AG10803 (cell line): Measurements from ENCODE around the gene EHBP1L1.

ENCODE experiments used
- DNase-seq: peaks from one replicate; pipeline ENCODE4 v3.0.0; 2010; ENCODE audit warnings: low read depth
- H3K4me3 ChIP-seq: 2 replicates; pipeline ENCODE4 v1.5.1; 2011; ENCODE audit warnings: mild to moderate bottlenecking, low read length, control low read depth
- TF ChIP-seq, protein P1 (sequence below): conservative IDR thresholded peaks from 2 replicates; pipeline ENCODE4 v1.5.1; 2011; ENCODE audit warnings: mild to moderate bottlenecking, low read length, control low read depth, inconsistent platforms

The EHBP1L1 gene

DNA sequence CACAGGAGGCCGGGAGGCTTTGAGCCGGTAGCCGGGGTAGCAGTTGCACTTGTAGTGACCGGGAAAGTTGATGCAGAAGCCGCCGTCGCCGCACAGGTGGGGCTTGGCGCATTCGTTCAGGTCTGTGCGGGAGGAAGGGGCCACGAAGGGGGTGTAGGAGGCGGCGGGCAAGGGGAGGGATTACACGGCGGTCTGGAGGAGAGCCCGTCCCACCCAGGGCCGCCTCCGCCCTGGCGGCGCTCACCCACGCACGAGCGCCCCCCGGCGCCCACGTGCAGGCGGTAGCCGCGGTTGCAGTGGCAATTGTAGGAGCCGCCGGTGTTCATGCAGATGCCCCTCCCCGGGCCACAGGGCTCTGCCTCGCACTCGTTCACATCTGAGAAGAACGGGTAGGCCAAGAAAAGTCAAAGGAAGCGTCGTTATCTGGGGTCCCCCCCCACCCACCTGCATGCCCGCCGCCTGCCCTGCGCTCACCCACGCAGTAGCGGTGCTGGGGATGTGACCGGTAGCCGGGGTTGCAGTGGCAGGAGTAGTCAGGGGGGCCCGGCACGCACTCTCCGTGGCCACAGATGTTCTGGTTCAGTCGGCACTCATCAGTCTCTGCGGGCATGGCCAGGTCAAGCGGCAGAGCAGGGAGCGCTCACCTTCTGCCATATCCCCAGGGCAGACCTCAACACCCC lies 28.3 kb upstream of the EHBP1L1 start:
- H3K4me3 ChIP-seq, result no peak overlapping the region
- TF ChIP-seq, protein P1, sequence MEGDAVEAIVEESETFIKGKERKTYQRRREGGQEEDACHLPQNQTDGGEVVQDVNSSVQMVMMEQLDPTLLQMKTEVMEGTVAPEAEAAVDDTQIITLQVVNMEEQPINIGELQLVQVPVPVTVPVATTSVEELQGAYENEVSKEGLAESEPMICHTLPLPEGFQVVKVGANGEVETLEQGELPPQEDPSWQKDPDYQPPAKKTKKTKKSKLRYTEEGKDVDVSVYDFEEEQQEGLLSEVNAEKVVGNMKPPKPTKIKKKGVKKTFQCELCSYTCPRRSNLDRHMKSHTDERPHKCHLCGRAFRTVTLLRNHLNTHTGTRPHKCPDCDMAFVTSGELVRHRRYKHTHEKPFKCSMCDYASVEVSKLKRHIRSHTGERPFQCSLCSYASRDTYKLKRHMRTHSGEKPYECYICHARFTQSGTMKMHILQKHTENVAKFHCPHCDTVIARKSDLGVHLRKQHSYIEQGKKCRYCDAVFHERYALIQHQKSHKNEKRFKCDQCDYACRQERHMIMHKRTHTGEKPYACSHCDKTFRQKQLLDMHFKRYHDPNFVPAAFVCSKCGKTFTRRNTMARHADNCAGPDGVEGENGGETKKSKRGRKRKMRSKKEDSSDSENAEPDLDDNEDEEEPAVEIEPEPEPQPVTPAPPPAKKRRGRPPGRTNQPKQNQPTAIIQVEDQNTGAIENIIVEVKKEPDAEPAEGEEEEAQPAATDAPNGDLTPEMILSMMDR, result no peak
- no peak for DNase-seq

DNA sequence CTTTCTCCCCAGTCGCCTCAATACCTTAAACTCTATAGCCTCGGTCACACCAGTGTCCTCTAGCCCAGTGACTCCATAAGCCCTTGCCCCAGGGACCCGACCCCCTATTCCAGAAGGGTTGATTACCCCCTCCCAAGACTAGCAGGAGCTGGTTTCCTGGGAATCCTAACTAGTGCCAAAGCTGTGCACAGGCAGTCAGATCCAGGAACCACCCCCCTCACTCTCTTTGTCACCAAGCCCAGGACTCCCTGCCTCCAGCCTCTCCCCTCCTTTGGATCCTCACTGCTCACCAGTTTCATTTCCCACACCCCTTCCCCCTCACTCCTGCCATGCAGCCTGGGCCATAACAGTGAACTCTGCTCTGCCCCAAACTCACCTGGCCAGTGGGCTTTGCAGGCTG lies 27.5 kb upstream of the EHBP1L1 start:
- H3K4me3 ChIP-seq, result no peak overlapping the region
- DNase-seq, result no peak
- TF ChIP-seq, protein P1, result no peak

DNA sequence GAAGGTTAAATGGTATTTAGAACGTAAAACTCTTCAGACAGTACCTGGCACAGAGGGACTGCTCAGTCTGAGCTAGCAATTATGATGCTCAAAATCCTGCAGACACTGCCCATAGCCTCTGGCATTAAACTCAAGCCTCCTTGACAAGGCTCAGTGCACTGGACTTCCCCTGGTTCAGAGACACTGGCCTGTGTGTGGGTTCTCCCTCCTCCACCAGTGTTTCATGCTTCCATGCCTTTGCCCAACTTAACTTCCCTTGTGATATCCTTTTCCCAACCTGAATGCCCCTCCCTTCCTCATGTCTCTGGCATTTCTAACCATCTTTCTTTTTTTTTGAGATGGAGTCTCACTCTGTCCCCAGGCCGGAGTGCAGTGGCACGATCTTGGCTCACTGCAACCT lies 26.8 kb upstream of the EHBP1L1 start:
- TF ChIP-seq, protein P1, result no peak
- DNase-seq, result no peak
- no peak overlapping the region for H3K4me3 ChIP-seq

DNA sequence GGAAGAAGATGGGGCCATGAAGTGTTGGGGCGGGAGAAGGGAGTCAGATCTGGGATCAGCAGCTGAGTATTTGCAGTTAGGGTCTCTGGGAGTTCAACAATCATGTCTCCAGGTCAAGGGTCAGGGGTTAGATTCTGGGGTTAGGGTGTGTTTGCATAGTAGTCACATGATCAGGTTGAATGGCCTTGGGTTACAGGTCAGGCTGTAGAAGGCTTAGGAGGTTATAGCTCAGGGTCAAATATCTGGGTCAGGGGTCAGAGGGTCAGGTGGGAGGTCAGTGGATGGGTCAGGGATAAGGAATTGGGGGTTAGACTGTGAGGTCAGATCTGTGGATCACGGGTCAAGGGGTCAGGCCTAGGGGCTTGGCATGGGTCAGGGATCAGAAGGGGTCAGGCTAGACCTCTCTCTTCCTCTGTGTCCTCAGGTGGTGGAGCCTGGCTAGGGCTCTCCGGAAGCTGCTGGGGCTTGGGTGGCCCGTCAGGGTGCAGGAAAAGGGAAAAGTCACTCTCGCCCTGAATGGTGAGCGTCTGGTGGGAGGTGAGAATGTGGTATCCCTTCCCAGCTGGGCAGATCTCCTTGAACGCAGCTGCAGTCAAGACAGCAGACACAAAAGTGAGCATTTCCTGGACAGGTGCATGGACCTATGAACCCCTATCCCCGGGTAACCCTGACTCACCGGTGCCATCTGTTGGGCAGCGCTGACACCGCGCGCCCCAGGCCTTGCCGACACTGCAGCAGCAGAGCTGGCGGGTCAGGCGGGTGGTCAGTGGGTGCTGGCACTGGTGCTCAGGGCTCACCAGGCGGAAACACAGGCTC lies 24.1 kb upstream of the EHBP1L1 start:
- DNase-seq, result no peak
- TF ChIP-seq, protein P1, result peak; percentile 39
- H3K4me3 ChIP-seq, result no peak overlapping the region

DNA sequence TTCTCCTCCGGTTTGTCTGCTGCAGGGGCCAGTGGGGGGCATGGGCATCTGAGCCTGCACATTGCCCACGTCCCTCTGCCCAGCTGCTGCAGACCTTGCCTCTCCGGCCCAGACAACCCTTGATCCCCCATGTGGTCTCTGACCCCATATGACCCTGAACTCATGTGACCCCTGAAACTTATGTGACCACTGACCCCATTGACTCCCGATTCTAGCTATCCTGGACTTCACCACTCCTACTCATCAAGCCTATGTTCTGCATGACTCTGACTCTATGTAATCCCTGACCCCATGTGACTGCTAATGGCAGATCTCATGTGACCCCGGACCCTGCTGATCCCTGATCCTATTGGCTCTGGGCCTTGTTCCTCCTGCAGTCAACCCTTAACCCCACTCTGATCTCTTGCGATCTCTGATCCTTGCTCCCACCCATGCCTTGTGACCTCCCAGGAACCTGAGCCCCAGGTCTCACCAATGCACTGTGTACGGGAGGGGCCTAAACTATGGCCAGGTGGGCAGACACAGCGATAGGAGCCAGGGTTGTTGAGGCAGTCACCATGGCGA lies 23.4 kb upstream of the EHBP1L1 start:
- TF ChIP-seq, protein P1, result no peak
- H3K4me3 ChIP-seq, result no peak overlapping the region
- no peak for DNase-seq

DNA sequence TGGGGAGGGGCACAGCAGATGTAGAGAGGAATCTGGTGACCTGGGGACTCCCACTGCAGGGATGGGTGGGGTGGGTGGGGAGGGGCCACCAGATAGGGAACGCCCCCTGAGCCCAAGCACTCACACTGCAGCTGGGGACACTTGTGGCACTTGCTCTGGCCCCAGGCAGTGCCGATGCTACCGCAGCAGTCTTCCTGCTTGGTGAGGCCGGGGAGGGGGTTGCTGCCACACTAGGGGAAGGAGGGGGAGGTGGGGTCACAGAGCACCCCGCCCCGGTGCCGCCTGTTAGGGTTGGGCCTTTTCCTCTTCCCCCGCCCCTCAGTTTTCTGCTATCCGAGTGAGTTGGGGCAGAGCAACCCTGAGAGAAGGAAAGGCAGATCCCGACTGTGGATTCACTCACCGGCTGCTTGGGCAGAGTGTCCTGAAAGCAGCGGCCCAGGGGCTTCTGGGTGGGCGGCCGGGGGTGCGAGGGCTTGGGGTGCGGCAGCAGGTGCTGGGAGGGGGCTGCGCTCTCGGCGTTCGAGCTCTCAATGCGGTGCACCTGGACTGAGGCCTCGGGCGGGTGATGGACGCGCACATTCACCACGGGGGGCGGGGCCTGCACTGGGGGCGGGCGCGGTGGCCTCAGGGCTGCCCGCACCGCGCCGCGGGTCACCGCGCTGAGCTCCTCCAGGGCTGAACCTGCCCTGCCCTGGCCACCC lies 22.4 kb upstream of the EHBP1L1 start:
- H3K4me3 ChIP-seq, result no peak overlapping the region

More for the DNA sequence above, 22.4 kb upstream of the EHBP1L1 start:
- TF ChIP-seq, protein P1, result no peak
- DNase-seq, result no peak
